GM23248 (cell line): ENCODE results near the gene COL6A3. TPM values are rescaled to one million over a fixed set of nuclear protein-coding genes. Genes with fewer than 3 reads are reported as not detected.

Experiments
- DNase-seq: peaks from one replicate; pipeline ENCODE4 v3.0.0-alpha.2; 2015
- H2AFZ ChIP-seq: fragments of 200-600 bp; sonication (generic); 2 replicates; pipeline ENCODE4 v1.6.1; 2016; ENCODE audit warnings: antibody characterized with exemption
- H3F3A ChIP-seq: fragments of 200-600 bp; sonication (generic); 2 replicates; pipeline ENCODE4 v1.6.1; 2016; ENCODE audit warnings: mild to moderate bottlenecking, antibody characterized with exemption, mixed run types; ENCODE audit not compliant: insufficient read depth
- H3K27ac ChIP-seq: fragments of 200-600 bp; sonication (generic); 2 replicates; pipeline ENCODE4 v1.5.1; 2016; ENCODE audit warnings: mild to moderate bottlenecking
- H3K27me3 ChIP-seq: fragments of 200-600 bp; sonication (generic); replicated peaks from 2 replicates; pipeline ENCODE4 v1.6.1; 2016; ENCODE audit warnings: mild to moderate bottlenecking; ENCODE audit not compliant: insufficient read depth
- H3K36me3 ChIP-seq: fragments of 200-600 bp; sonication (generic); 2 replicates; pipeline ENCODE4 v1.6.1; 2016; ENCODE audit warnings: low read depth, mild to moderate bottlenecking
- H3K4me1 ChIP-seq: fragments of 200-600 bp; sonication (generic); 2 replicates; pipeline ENCODE4 v1.6.1; 2016; ENCODE audit warnings: mild to moderate bottlenecking; ENCODE audit not compliant: insufficient read depth
- H3K4me2 ChIP-seq: fragments of 200-600 bp; sonication (generic); one replicate; pipeline ENCODE4 v1.6.1; 2016; ENCODE audit warnings: mild to moderate bottlenecking; ENCODE audit not compliant: unreplicated experiment
- H3K4me3 ChIP-seq: fragments of 200-600 bp; sonication (generic); 2 replicates; pipeline ENCODE4 v1.5.1; 2016; ENCODE audit warnings: mild to moderate bottlenecking
- H3K79me2 ChIP-seq: fragments of 200-600 bp; sonication (generic); 2 replicates; pipeline ENCODE4 v1.6.1; 2016; ENCODE audit warnings: mild to moderate bottlenecking; ENCODE audit not compliant: insufficient read depth
- H3K9ac ChIP-seq: fragments of 200-600 bp; sonication (generic); 2 replicates; pipeline ENCODE4 v1.6.1; 2016; ENCODE audit warnings: mild to moderate bottlenecking
- H3K9me2 ChIP-seq: fragments of 200-600 bp; sonication (generic); 2 replicates; pipeline ENCODE4 v1.6.1; 2016; ENCODE audit warnings: mixed run types, mild to moderate bottlenecking, moderate library complexity; ENCODE audit not compliant: insufficient read depth
- H3K9me3 ChIP-seq: fragments of 200-600 bp; sonication (generic); one replicate; pipeline ENCODE4 v1.6.1; 2017; ENCODE audit warnings: low read depth
- H4K20me1 ChIP-seq: fragments of 200-600 bp; sonication (generic); 2 replicates; pipeline ENCODE4 v1.6.0; 2016; ENCODE audit not compliant: insufficient read depth
- EZH2 ChIP-seq: fragments of 200-600 bp; sonication (generic); IDR thresholded peaks from 2 replicates; pipeline ENCODE4 v1.6.1; 2018; ENCODE audit warnings: antibody characterized with exemption, mild to moderate bottlenecking; ENCODE audit not compliant: insufficient read depth, poor library complexity, severe bottlenecking
- EZH2phosphoT487 ChIP-seq: fragments of 200-600 bp; sonication (generic); IDR thresholded peaks from 2 replicates; pipeline ENCODE4 v1.6.1; 2018; ENCODE audit warnings: antibody characterized with exemption, moderate library complexity, mild to moderate bottlenecking, low read depth; ENCODE audit not compliant: insufficient read depth
- WGBS, 2 experiments: methylation state at CpG; one replicate each; pipeline ENCODE4 v1.1.6; 2015 to 2017; ENCODE audit warnings: low lambda C conversion rate in 2 of 2, low coverage in 1 of 2; ENCODE audit errors: missing lambda C conversion rate in 2 of 2; 5-methylcytosine and 5-hydroxymethylcytosine counted together
- in situ Hi-C: fragments of 300-500 bp; cut with MboI; formaldehyde crosslinking; loops from 2 replicates; pipeline ENCODE4 v1.15.0; 2020
- polyA plus RNA-seq: library from polyadenylated mRNA; unstranded; fragments of >200 nt; fragmentation: Nextera tagmentation; extraction: Ambion mirVana; gene quantifications from 2 replicates; pipeline ENCODE4 v1.2.1, GENCODE V29; 2016
- total RNA-seq: library from RNA; depleted of rRNA; stranded (reverse); fragments of >200 nt; shearing (Covaris generic); gene quantifications from 2 replicates; pipeline ENCODE4 v1.2.3, GENCODE V29; 2014

Gene COL6A3
- total and polyA plus RNA-seq, 2 experiments from 2014 or later: 344 to 1,362 TPM

- Histone ChIP-seq H3K27ac (no peak overlapping the region), H3K79me2 (peaks cover 100% of the 10 kb centered on the region), H3K36me3 (peaks cover 86% of the 10 kb centered on the region), H2AFZ (no peak overlapping the region), H3K9me2 (no peaks in the 10 kb centered on the region), H3K9me3 (no peaks in the 10 kb centered on the region), H3K4me1 (no peaks in the 10 kb centered on the region), H3K4me3 (no peak overlapping the region), H3K27me3 (no peaks in the 10 kb centered on the region), H3K9ac (no peak overlapping the region), H4K20me1 (no peaks in the 10 kb centered on the region), H3K4me2 (no peak overlapping the region), H3F3A (peaks cover 92% of the 10 kb centered on the region)
- in situ Hi-C loops: no loop called here
- WGBS, 2 experiments: 92 to 93% methylated on average over 22 to 24 of the region's 24 CpGs
- no peak for TF ChIP-seq EZH2phosphoT487
- no peak for TF ChIP-seq EZH2
- DNase-seq: no peak
These were observed 42.1 kb downstream of the COL6A3 start for GRCh38 chr2:237371856-237372255.

DNA sequence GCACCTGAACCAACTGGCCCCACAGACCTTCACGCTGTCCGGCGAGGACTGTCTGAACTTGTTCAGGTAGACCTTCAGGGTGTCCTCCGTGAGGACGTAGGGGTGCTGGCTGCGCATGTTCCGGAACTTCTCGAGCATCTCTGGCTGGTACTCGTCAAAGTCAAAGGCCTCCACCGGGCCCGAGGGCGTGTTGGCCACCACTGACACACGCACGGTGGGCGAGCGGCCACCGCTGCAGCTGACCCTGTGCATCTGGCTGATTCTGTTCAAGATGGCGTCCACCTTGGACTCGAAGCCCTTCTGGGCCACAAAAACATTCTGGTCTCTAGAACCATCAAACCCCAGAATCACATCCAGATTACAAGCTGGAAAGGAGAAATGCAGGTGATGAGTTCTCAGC is 48.3 kb downstream of the COL6A3 start:
- H3K9me2 ChIP-seq: no peaks in the 10 kb centered on the region
- peaks cover 96% of the 10 kb centered on the region for H3F3A ChIP-seq
- H3K27me3 ChIP-seq: no peaks in the 10 kb centered on the region
- DNase-seq: no peak
- in situ Hi-C loops: no loop called here
- H3K9ac ChIP-seq: no peak overlapping the region
- peaks cover 6% of the 10 kb centered on the region; the same call in 1 of the 2 replicates for H3K4me1 ChIP-seq
- peaks cover 95% of the 10 kb centered on the region for H3K36me3 ChIP-seq
- no peak overlapping the region for H3K4me2 ChIP-seq
- peaks cover 100% of the 10 kb centered on the region for H3K79me2 ChIP-seq
- H4K20me1 ChIP-seq: no peaks in the 10 kb centered on the region
- no peak overlapping the region for H2AFZ ChIP-seq
- H3K27ac ChIP-seq: 0 out of 2 replicates have a peak overlapping the region, but pooled peaks have one; percentile 0
- WGBS, 2 experiments: 96% methylated on average over 18 to 19 of the region's 19 CpGs
- H3K4me3 ChIP-seq: no peak overlapping the region
- no peaks in the 10 kb centered on the region for H3K9me3 ChIP-seq
- TF ChIP-seq EZH2phosphoT487 (no peak), EZH2 (no peak)

DNA sequence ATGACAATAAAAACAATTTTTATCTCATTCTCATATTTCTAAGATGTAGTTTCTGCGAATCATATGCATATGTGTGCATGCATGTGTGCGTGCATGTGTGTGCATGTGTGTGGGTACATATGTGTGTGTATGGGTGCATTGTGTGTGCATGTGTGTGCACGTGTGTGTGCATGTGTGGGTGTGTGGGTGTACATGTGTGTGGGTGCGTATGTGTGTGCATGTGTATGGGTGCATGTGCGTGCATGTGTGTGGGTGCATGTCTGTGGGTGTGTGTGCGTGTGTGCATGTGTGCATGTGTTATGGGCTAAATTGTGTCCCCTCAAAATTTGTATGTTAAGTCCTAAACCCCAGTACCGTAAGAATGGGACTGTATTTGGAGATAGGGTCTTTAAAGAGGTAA is 49.3 kb downstream of the COL6A3 start:
- Histone ChIP-seq H4K20me1 (no peaks in the 10 kb centered on the region), H3K27ac (no peak overlapping the region), H3K4me3 (no peak overlapping the region), H2AFZ (no peak overlapping the region), H3K27me3 (no peaks in the 10 kb centered on the region), H3K9me3 (no peaks in the 10 kb centered on the region), H3K4me2 (no peak overlapping the region), H3K9ac (no peak overlapping the region), H3K9me2 (no peaks in the 10 kb centered on the region), H3F3A (peaks cover 100% of the 10 kb centered on the region), H3K79me2 (peaks cover 100% of the 10 kb centered on the region), H3K36me3 (peaks cover 98% of the 10 kb centered on the region), H3K4me1 (peaks cover 6% of the 10 kb centered on the region; the same call in 1 of the 2 replicates)
- WGBS, 2 experiments: 93 to 94% methylated on average over 7 of the region's 7 CpGs
- DNase-seq: no peak
- in situ Hi-C loops: no loop called here
- no peak for TF ChIP-seq EZH2
- TF ChIP-seq EZH2phosphoT487: no peak

- Histone ChIP-seq H3F3A (peaks cover 100% of the 10 kb centered on the region), H3K9me3 (no peaks in the 10 kb centered on the region), H3K4me3 (no peak overlapping the region), H4K20me1 (no peaks in the 10 kb centered on the region), H3K36me3 (peaks cover 100% of the 10 kb centered on the region), H3K27me3 (no peaks in the 10 kb centered on the region), H3K9me2 (no peaks in the 10 kb centered on the region), H3K4me1 (peaks cover 6% of the 10 kb centered on the region; the same call in 1 of the 2 replicates), H3K79me2 (peaks cover 100% of the 10 kb centered on the region), H2AFZ (no peak overlapping the region), H3K27ac (peak overlapping the region; percentile 47), H3K9ac (peak overlapping the region; percentile 16; the same call in 1 of the 2 replicates), H3K4me2 (no peak overlapping the region)
- TF ChIP-seq EZH2phosphoT487 (no peak), EZH2 (no peak)
- WGBS, 2 experiments: 78 to 79% methylated on average over 22 of the region's 22 CpGs
- in situ Hi-C loops: no loop called here
- DNase-seq: peak; percentile 80
These were observed 52.6 kb downstream of the COL6A3 start for GRCh38 chr2:237361194-237362004.
